Calu3 (cell line): ENCODE results near the gene TNS1. TPM values are rescaled to one million over a fixed set of nuclear protein-coding genes. Genes with fewer than 3 reads are reported as not detected.

ENCODE experiments used
- BruUV-seq: library from RNA; stranded (reverse); fragments of 400-500 nt; replicated peaks from 2 replicates; lab custom pipeline; 2021; lab: Mats Ljungman, UMichigan
- CTCF ChIA-PET: fragments of 300-600 bp; sonication (Branson Sonifier 250); formaldehyde crosslinking; loops from one replicate; lab custom pipeline; 2022; ENCODE audit warnings: antibody characterized with exemption; lab: Charles Lee
- DNase-seq: peaks from one replicate; pipeline ENCODE4 v3.0.0; 2022
- H3K27ac Mint-ChIP-seq: one replicate; pipeline ENCODE4 v1.8.0; 2022; ENCODE audit warnings: mixed read lengths; ENCODE audit not compliant: unreplicated experiment
- H3K27me3 Mint-ChIP-seq: one replicate; pipeline ENCODE4 v1.8.0; 2022; ENCODE audit warnings: mixed read lengths; ENCODE audit not compliant: unreplicated experiment
- H3K36me3 Mint-ChIP-seq: one replicate; pipeline ENCODE4 v1.8.0; 2022; ENCODE audit warnings: mild to moderate bottlenecking, moderate library complexity, mixed read lengths; ENCODE audit not compliant: insufficient read depth, unreplicated experiment
- H3K4me1 Mint-ChIP-seq: one replicate; pipeline ENCODE4 v1.8.0; 2022; ENCODE audit warnings: mild to moderate bottlenecking, low read depth, mixed read lengths; ENCODE audit not compliant: unreplicated experiment
- H3K4me3 Mint-ChIP-seq: one replicate; pipeline ENCODE4 v1.8.0; 2022; ENCODE audit warnings: mild to moderate bottlenecking, low read depth, moderate library complexity, mixed read lengths; ENCODE audit not compliant: unreplicated experiment
- H3K9me3 Mint-ChIP-seq: one replicate; pipeline ENCODE4 v1.8.0; 2022; ENCODE audit warnings: low read depth, mixed read lengths; ENCODE audit not compliant: unreplicated experiment
- intact Hi-C: fragments of 100-400 bp; cut with micrococcal nuclease; formaldehyde crosslinking; loops from one replicate; pipeline ENCODE4 v1.10.0; 2022; ENCODE audit not compliant: unreplicated experiment
- total RNA-seq: library from RNA; stranded (reverse); gene quantifications from 2 replicates; pipeline ENCODE4 v1.2.3, GENCODE V29; 2022
- TF ChIP-seq, protein P1 (sequence below): fragments of 200-600 bp; IDR thresholded peaks from one replicate; pipeline ENCODE4 v1.8.0; 2022; ENCODE audit warnings: antibody characterized with exemption; ENCODE audit not compliant: unreplicated experiment

Gene TNS1
- total RNA-seq, 1 experiment from 2014 or later: 2.2 TPM

DNA sequence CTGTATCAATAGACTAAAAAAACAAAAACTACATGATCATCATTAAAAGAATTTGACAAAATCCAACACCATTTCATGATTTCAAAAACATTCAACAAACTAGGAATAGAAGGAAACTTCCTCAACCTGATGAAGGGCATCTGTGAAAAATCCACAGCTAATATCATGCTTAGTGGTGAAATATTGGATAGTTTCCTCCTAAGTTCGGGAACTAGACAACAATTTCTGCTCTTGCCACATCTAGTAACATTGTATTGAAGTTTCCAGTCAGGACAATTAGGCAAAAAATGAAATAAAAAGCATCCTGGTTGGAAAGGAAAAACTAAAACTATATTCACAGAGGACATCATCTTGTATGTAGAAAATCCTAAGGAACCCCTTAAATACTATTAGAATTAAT lies 34.8 kb downstream of the TNS1 start:
- no peaks in the 10 kb centered on the region for H3K36me3 Mint-ChIP-seq
- intact Hi-C loops: no loop called here
- H3K4me3 Mint-ChIP-seq: no peak overlapping the region
- H3K4me1 Mint-ChIP-seq: no peaks in the 10 kb centered on the region
- BruUV-seq: no TSS peak
- no peak overlapping the region for H3K27ac Mint-ChIP-seq
- CTCF ChIA-PET: no interaction called here
- no peaks in the 10 kb centered on the region for H3K9me3 Mint-ChIP-seq
- TF ChIP-seq, protein P1, sequence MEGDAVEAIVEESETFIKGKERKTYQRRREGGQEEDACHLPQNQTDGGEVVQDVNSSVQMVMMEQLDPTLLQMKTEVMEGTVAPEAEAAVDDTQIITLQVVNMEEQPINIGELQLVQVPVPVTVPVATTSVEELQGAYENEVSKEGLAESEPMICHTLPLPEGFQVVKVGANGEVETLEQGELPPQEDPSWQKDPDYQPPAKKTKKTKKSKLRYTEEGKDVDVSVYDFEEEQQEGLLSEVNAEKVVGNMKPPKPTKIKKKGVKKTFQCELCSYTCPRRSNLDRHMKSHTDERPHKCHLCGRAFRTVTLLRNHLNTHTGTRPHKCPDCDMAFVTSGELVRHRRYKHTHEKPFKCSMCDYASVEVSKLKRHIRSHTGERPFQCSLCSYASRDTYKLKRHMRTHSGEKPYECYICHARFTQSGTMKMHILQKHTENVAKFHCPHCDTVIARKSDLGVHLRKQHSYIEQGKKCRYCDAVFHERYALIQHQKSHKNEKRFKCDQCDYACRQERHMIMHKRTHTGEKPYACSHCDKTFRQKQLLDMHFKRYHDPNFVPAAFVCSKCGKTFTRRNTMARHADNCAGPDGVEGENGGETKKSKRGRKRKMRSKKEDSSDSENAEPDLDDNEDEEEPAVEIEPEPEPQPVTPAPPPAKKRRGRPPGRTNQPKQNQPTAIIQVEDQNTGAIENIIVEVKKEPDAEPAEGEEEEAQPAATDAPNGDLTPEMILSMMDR: no peak
- no peak for DNase-seq
- H3K27me3 Mint-ChIP-seq: peaks cover 37% of the 10 kb centered on the region

- Mint-ChIP-seq H3K27me3 (peaks cover 52% of the 10 kb centered on the region), H3K4me1 (no peaks in the 10 kb centered on the region), H3K4me3 (no peak overlapping the region), H3K9me3 (no peaks in the 10 kb centered on the region), H3K27ac (no peak overlapping the region), H3K36me3 (no peaks in the 10 kb centered on the region)
- CTCF ChIA-PET: interaction anchor here (0.6 to 1.0 kb wide), 3 partner anchors 9 to 1447 kb away, joined by 3 to 6 read pairs (median 3); no protein-coding TSS in a partner anchor
- BruUV-seq: no TSS peak
- DNase-seq: no peak
- TF ChIP-seq, protein P1: no peak
- intact Hi-C loops: no loop called here
Observed at GRCh38 chr2:217966423-217967070, 36.2 kb downstream of the TNS1 start.

- Mint-ChIP-seq H3K27ac (no peak overlapping the region), H3K4me1 (no peaks in the 10 kb centered on the region), H3K9me3 (no peaks in the 10 kb centered on the region), H3K27me3 (peaks cover 68% of the 10 kb centered on the region), H3K36me3 (no peaks in the 10 kb centered on the region), H3K4me3 (no peak overlapping the region)
- DNase-seq: no peak
- BruUV-seq: no TSS peak
- TF ChIP-seq, protein P1: no peak
- intact Hi-C loops: no loop called here
- CTCF ChIA-PET: interaction anchor here (0.7 kb wide), 1 partner anchor 35 kb away, joined by 4 read pairs; no protein-coding TSS in a partner anchor
Observed at GRCh38 chr2:217964275-217965161, 38.3 kb downstream of the TNS1 start.

GRCh38 chr2:217960351-217960750 lies 42.4 kb downstream of the TNS1 start:
- intact Hi-C loops: no loop called here
- no TSS peak for BruUV-seq
- no peak overlapping the region for H3K27ac Mint-ChIP-seq
- DNase-seq: no peak
- H3K9me3 Mint-ChIP-seq: no peaks in the 10 kb centered on the region
- peaks cover 60% of the 10 kb centered on the region for H3K27me3 Mint-ChIP-seq
- CTCF ChIA-PET: interaction anchor here (1.0 kb wide), 1 partner anchor 12 kb away, joined by 3 read pairs; no protein-coding TSS in a partner anchor
- no peaks in the 10 kb centered on the region for H3K4me1 Mint-ChIP-seq
- H3K36me3 Mint-ChIP-seq: no peaks in the 10 kb centered on the region
- TF ChIP-seq, protein P1: no peak
- H3K4me3 Mint-ChIP-seq: no peak overlapping the region
